Mesothelial cell of epicardium (in vitro differentiated cells): ENCODE measurements around the gene MACROD2. TPM values are rescaled to one million over a fixed set of nuclear protein-coding genes. Genes with fewer than 3 reads are reported as not detected.

Experiments used
- DNase-seq, 2 experiments: peaks; one replicate each; pipeline ENCODE4 v3.0.0; 2021; ENCODE audit warnings: low spot score in 2 of 2; ENCODE audit not compliant: unreplicated experiment in 2 of 2
- H3K27ac Mint-ChIP-seq: 2 replicates; pipeline ENCODE4 v1.8.0; 2021; ENCODE audit warnings: mixed read lengths
- H3K27me3 Mint-ChIP-seq: 2 replicates; pipeline ENCODE4 v1.8.0; 2021; ENCODE audit warnings: low read depth, mixed read lengths
- H3K36me3 Mint-ChIP-seq: 2 replicates; pipeline ENCODE4 v1.8.0; 2021; ENCODE audit warnings: mixed read lengths
- H3K4me1 Mint-ChIP-seq: 2 replicates; pipeline ENCODE4 v1.8.0; 2021; ENCODE audit warnings: mixed read lengths
- H3K4me3 Mint-ChIP-seq: 2 replicates; pipeline ENCODE4 v1.8.0; 2021; ENCODE audit warnings: mild to moderate bottlenecking, moderate library complexity, mixed read lengths
- H3K9me3 Mint-ChIP-seq: 2 replicates; pipeline ENCODE4 v1.8.0; 2021; ENCODE audit warnings: mixed read lengths
- CTCF ChIP-seq: fragments of 200-600 bp; sonication (generic); IDR thresholded peaks from one replicate; pipeline ENCODE4 v1.5.0; 2021; ENCODE audit warnings: antibody characterized with exemption; ENCODE audit not compliant: unreplicated experiment
- total RNA-seq: library from RNA; stranded (reverse); gene quantifications from 3 replicates; pipeline ENCODE4 v1.2.1, GENCODE V29; 2021

MACROD2 gene
- total RNA-seq, 1 donor from 2014 or later, result 10.0 TPM

- no peak for DNase-seq
- H3K27ac Mint-ChIP-seq, result no peak overlapping the region
- TF ChIP-seq CTCF, result no peak
- H3K4me1 Mint-ChIP-seq, result peaks cover 14% of the 10 kb centered on the region
- H3K36me3 Mint-ChIP-seq, result no peaks in the 10 kb centered on the region
- peaks cover 4% of the 10 kb centered on the region for H3K9me3 Mint-ChIP-seq
- no peaks in the 10 kb centered on the region for H3K27me3 Mint-ChIP-seq
- no peak overlapping the region for H3K4me3 Mint-ChIP-seq
These were observed 2048.6 kb downstream of the MACROD2 start for GRCh38 chr20:16043931-16044330.

GRCh38 chr20:16048876-16049275 is 2053.6 kb downstream of the MACROD2 start:
- no peak for TF ChIP-seq CTCF

GRCh38 chr20:16049529-16050093 is 2054.3 kb downstream of the MACROD2 start:
- no peak for TF ChIP-seq CTCF
- peaks cover 28% of the 10 kb centered on the region for H3K4me1 Mint-ChIP-seq
- no peaks in the 10 kb centered on the region for H3K27me3 Mint-ChIP-seq
- H3K9me3 Mint-ChIP-seq, result peaks cover 4% of the 10 kb centered on the region
- no peak overlapping the region for H3K4me3 Mint-ChIP-seq
- H3K27ac Mint-ChIP-seq, result peak overlapping the region; percentile 25
- DNase-seq, result no peak
- no peaks in the 10 kb centered on the region for H3K36me3 Mint-ChIP-seq

More at GRCh38 chr20:16048876-16049275, 2053.6 kb downstream of the MACROD2 start:
- no peaks in the 10 kb centered on the region for H3K36me3 Mint-ChIP-seq
- no peak for DNase-seq
- no peaks in the 10 kb centered on the region for H3K27me3 Mint-ChIP-seq
- H3K4me3 Mint-ChIP-seq, result no peak overlapping the region
- H3K27ac Mint-ChIP-seq, result peak overlapping the region; percentile 2
- peaks cover 28% of the 10 kb centered on the region for H3K4me1 Mint-ChIP-seq
- peaks cover 4% of the 10 kb centered on the region for H3K9me3 Mint-ChIP-seq

GRCh38 chr20:16050366-16050765 is 2055.1 kb downstream of the MACROD2 start:
- Mint-ChIP-seq H3K4me1 (peaks cover 28% of the 10 kb centered on the region), H3K27ac (no peak overlapping the region), H3K27me3 (no peaks in the 10 kb centered on the region), H3K36me3 (no peaks in the 10 kb centered on the region), H3K4me3 (no peak overlapping the region), H3K9me3 (peaks cover 3% of the 10 kb centered on the region)
- TF ChIP-seq CTCF, result no peak
- DNase-seq, result no peak

GRCh38 chr20:16051968-16052367 is 2056.7 kb downstream of the MACROD2 start:
- TF ChIP-seq CTCF, result no peak
- H3K4me3 Mint-ChIP-seq, result no peak overlapping the region
- H3K36me3 Mint-ChIP-seq, result no peaks in the 10 kb centered on the region
- no peak for DNase-seq
- no peak overlapping the region for H3K27ac Mint-ChIP-seq
- H3K4me1 Mint-ChIP-seq, result peaks cover 28% of the 10 kb centered on the region
- no peaks in the 10 kb centered on the region for H3K9me3 Mint-ChIP-seq
- no peaks in the 10 kb centered on the region for H3K27me3 Mint-ChIP-seq

GRCh38 chr20:16052456-16052855 is 2057.1 kb downstream of the MACROD2 start:
- H3K4me1 Mint-ChIP-seq, result peaks cover 27% of the 10 kb centered on the region
- no peak for DNase-seq
- no peaks in the 10 kb centered on the region for H3K36me3 Mint-ChIP-seq
- H3K27me3 Mint-ChIP-seq, result no peaks in the 10 kb centered on the region
- H3K4me3 Mint-ChIP-seq, result no peak overlapping the region
- H3K9me3 Mint-ChIP-seq, result no peaks in the 10 kb centered on the region
- no peak overlapping the region for H3K27ac Mint-ChIP-seq
- TF ChIP-seq CTCF, result no peak
